IMR-90 (cell line): ENCODE data around the gene ESYT3. TPM values are rescaled to one million over a fixed set of nuclear protein-coding genes. Genes with fewer than 3 reads are reported as not detected.

Source experiments
- ATAC-seq: fragments of 200-7000 bp; cut with Tn5 transposase; 2 replicates; pipeline ENCODE4 v1.9.1; 2020; ENCODE audit warnings: low read depth, mild to moderate bottlenecking, moderate library complexity
- BruUV-seq: library from RNA; stranded (reverse); fragments of 400-500 nt; replicated peaks from 2 replicates; lab custom pipeline; 2021; lab: Mats Ljungman, UMichigan
- CTCF ChIA-PET: fragments of 300-600 bp; formaldehyde crosslinking; extraction: SDS; loops from one replicate; lab custom pipeline; 2021; ENCODE audit warnings: antibody characterized with exemption; lab: Yijun Ruan, JAX
- POLR2A ChIA-PET: fragments of 300-600 bp; sonication (Branson Sonifier 250); formaldehyde crosslinking; loops from one replicate; lab custom pipeline; 2022; ENCODE audit warnings: antibody characterized with exemption; ENCODE audit not compliant: unreplicated experiment; lab: Charles Lee
- DNase-seq: peaks from one replicate; pipeline ENCODE4 v3.0.0; 2013
- H2AFZ ChIP-seq: replicated peaks from 2 replicates; pipeline ENCODE3; 2013; ENCODE audit warnings: low read length, mild to moderate bottlenecking; ENCODE audit not compliant: poor library complexity
- H2AK5ac ChIP-seq: 2 replicates; pipeline ENCODE4 v1.6.1; 2013; ENCODE audit warnings: low read depth, low read length, inconsistent platforms
- H2AK9ac ChIP-seq: replicated peaks from 2 replicates; pipeline ENCODE3; 2013; ENCODE audit warnings: mild to moderate bottlenecking, low read depth, low read length, moderate library complexity; ENCODE audit not compliant: poor library complexity
- H2BK120ac ChIP-seq: 2 replicates; pipeline ENCODE4 v1.6.1; 2013; ENCODE audit warnings: low read depth, low read length, inconsistent platforms
- H2BK15ac ChIP-seq: 3 replicates; pipeline ENCODE4 v1.6.1; 2013; ENCODE audit warnings: low read depth, low read length, inconsistent platforms
- H2BK20ac ChIP-seq: 2 replicates; pipeline ENCODE4 v1.6.1; 2013; ENCODE audit warnings: low read depth, mild to moderate bottlenecking, inconsistent platforms, low read length, moderate library complexity
- H2BK5ac ChIP-seq: 2 replicates; pipeline ENCODE4 v1.6.1; 2013; ENCODE audit warnings: mild to moderate bottlenecking, low read depth, low read length, inconsistent platforms; ENCODE audit not compliant: poor library complexity, severe bottlenecking
- H3K14ac ChIP-seq: replicated peaks from 2 replicates; pipeline ENCODE4 v1.6.1; 2013; ENCODE audit warnings: low read depth, low read length, inconsistent platforms
- H3K18ac ChIP-seq: 2 replicates; pipeline ENCODE4 v1.6.1; 2013; ENCODE audit warnings: low read depth, low read length, control low read depth
- H3K23ac ChIP-seq: 2 replicates; pipeline ENCODE4 v1.6.1; 2013; ENCODE audit warnings: low read depth, low read length, inconsistent platforms
- H3K27ac ChIP-seq: 2 replicates; pipeline ENCODE4 v1.5.1; 2013; ENCODE audit warnings: mild to moderate bottlenecking, control low read depth, low read length; ENCODE audit not compliant: insufficient read depth
- H3K27me3 ChIP-seq: 2 replicates; pipeline ENCODE4 v1.6.1; 2013; ENCODE audit warnings: low read length; ENCODE audit not compliant: control insufficient read depth, insufficient read depth
- H3K36me3 ChIP-seq: 2 replicates; pipeline ENCODE4 v1.6.1; 2013; ENCODE audit warnings: low read length, mixed read lengths; ENCODE audit not compliant: control insufficient read depth, insufficient read depth
- H3K4ac ChIP-seq: 2 replicates; pipeline ENCODE4 v1.6.1; 2013; ENCODE audit warnings: low read depth, low read length, inconsistent platforms
- H3K4me1 ChIP-seq: 2 replicates; pipeline ENCODE4 v1.6.1; 2013; ENCODE audit warnings: low read length, mixed read lengths; ENCODE audit not compliant: control insufficient read depth, insufficient read depth
- H3K4me2 ChIP-seq: 2 replicates; pipeline ENCODE4 v1.6.1; 2013; ENCODE audit warnings: low read depth, mild to moderate bottlenecking, control low read depth, low read length, moderate library complexity
- H3K4me3 ChIP-seq: 2 replicates; pipeline ENCODE4 v1.5.1; 2013; ENCODE audit warnings: low read depth, mild to moderate bottlenecking, control low read depth, low read length, moderate library complexity; ENCODE audit not compliant: insufficient read depth
- H3K56ac ChIP-seq: 2 replicates; pipeline ENCODE4 v1.6.1; 2013; ENCODE audit warnings: low read length, inconsistent platforms; ENCODE audit not compliant: insufficient read depth; ENCODE audit errors: extremely low read depth
- H3K79me1 ChIP-seq, 2 experiments: 2 replicates each; pipeline ENCODE4 v1.6.1; 2013; ENCODE audit warnings: low read length in 2 of 2, inconsistent platforms in 1 of 2, low read depth in 1 of 2
- H3K9ac ChIP-seq: 2 replicates; pipeline ENCODE4 v1.6.1; 2013; ENCODE audit warnings: low read depth, low read length, control low read depth
- H3K9me1 ChIP-seq: 2 replicates; pipeline ENCODE4 v1.6.1; 2013; ENCODE audit warnings: low read length, inconsistent platforms; ENCODE audit not compliant: insufficient read depth
- H3K9me3 ChIP-seq: 2 replicates; pipeline ENCODE4 v1.6.1; 2013; ENCODE audit warnings: low read length; ENCODE audit not compliant: control insufficient read depth, insufficient read depth
- H4K20me1 ChIP-seq: 2 replicates; pipeline ENCODE4 v1.6.1; 2013; ENCODE audit warnings: low read length, inconsistent platforms; ENCODE audit not compliant: insufficient read depth
- H4K5ac ChIP-seq: 2 replicates; pipeline ENCODE4 v1.6.1; 2013; ENCODE audit warnings: mild to moderate bottlenecking, low read depth, low read length, control low read depth
- H4K8ac ChIP-seq, 2 experiments: 2 replicates each; pipeline ENCODE4 v1.6.1; 2013; ENCODE audit warnings: low read depth in 2 of 2, low read length in 2 of 2, control low read depth in 1 of 2, inconsistent platforms in 1 of 2
- H4K91ac ChIP-seq: 2 replicates; pipeline ENCODE4 v1.6.1; 2013; ENCODE audit warnings: low read depth, low read length, inconsistent platforms; ENCODE audit not compliant: insufficient read depth
- BHLHE40 ChIP-seq: fragments of 150-350 bp; IDR thresholded peaks from 2 replicates; pipeline ENCODE4 v1.6.1; 2016; ENCODE audit warnings: mild to moderate bottlenecking, low read depth, low read length
- CEBPB ChIP-seq: IDR thresholded peaks from 2 replicates; pipeline ENCODE4 v1.6.1; 2012; ENCODE audit warnings: low read depth, low read length, improper control_type of control experiment
- FOS ChIP-seq: fragments of 150-350 bp; IDR thresholded peaks from 2 replicates; pipeline ENCODE4 v1.6.1; 2016; ENCODE audit warnings: low read depth, low read length
- MAZ ChIP-seq: IDR thresholded peaks from 2 replicates; pipeline ENCODE4 v1.6.1; 2012; ENCODE audit warnings: low read depth, mild to moderate bottlenecking, low read length, improper control_type of control experiment, moderate library complexity, borderline replicate concordance
- MXI1 ChIP-seq: IDR thresholded peaks from 2 replicates; pipeline ENCODE4 v1.6.1; 2012; ENCODE audit warnings: low read depth, mild to moderate bottlenecking, low read length, moderate library complexity, borderline replicate concordance
- POLR2A ChIP-seq: IDR thresholded peaks from 2 replicates; pipeline ENCODE4 v1.6.1; 2012; ENCODE audit warnings: mild to moderate bottlenecking, low read depth, low read length
- RCOR1 ChIP-seq: IDR thresholded peaks from 2 replicates; pipeline ENCODE4 v1.6.1; 2012; ENCODE audit warnings: mild to moderate bottlenecking, low read length, improper control_type of control experiment; ENCODE audit not compliant: insufficient replicate concordance
- RFX5 ChIP-seq: IDR thresholded peaks from 2 replicates; pipeline ENCODE4 v1.8.0; 2012; ENCODE audit warnings: low read depth, mild to moderate bottlenecking, low read length, moderate library complexity
- SMC3 ChIP-seq: fragments of 150-350 bp; IDR thresholded peaks from 2 replicates; pipeline ENCODE4 v1.6.1; 2016; ENCODE audit warnings: low read depth, mild to moderate bottlenecking, antibody characterized with exemption, low read length, moderate library complexity
- WGBS, 2 experiments: methylation state at CpG; one replicate each; pipeline versions ENCODE4 v1.1.5 to v1.1.7; 2013; ENCODE audit warnings: missing lambda C conversion rate in 2 of 2; ENCODE audit not compliant: insufficient read length in 1 of 2; ENCODE audit errors: extremely low coverage in 2 of 2; 5-methylcytosine and 5-hydroxymethylcytosine counted together
- dilution Hi-C: fragments of 300-500 bp; cut with HindIII; formaldehyde crosslinking; loops from one replicate; pipeline ENCODE4 v1.14.3; 2018; ENCODE audit warnings: low sequenced_read_pairs; ENCODE audit not compliant: unreplicated experiment
- in situ Hi-C: fragments of 300-500 bp; cut with MboI; formaldehyde crosslinking; loops from 3 replicates; pipeline ENCODE4 v1.14.3; 2019; ENCODE audit warnings: low sequenced_read_pairs, inconsistent platforms, mixed read lengths
- intact Hi-C: fragments of 100-400 bp; cut with micrococcal nuclease; formaldehyde crosslinking; loops from 2 replicates; pipeline ENCODE4 v1.10.0; 2022
- polyA plus RNA-seq, 3 experiments: library from polyadenylated mRNA; depleted of rRNA; stranded (reverse); fragments of >200 nt; gene quantifications; 2 replicates each; pipeline ENCODE4 v1.2.3, GENCODE V29; 2012; ENCODE audit warnings: low replicate concordance in 1 of 3
- total RNA-seq: library from RNA; depleted of rRNA; stranded (reverse); fragments of >200 nt; gene quantifications from 2 replicates; pipeline ENCODE4 v1.2.3, GENCODE V29; 2012
- TF ChIP-seq, protein P1 (sequence below): fragments of 150-350 bp; IDR thresholded peaks from 2 replicates; pipeline ENCODE4 v1.6.1; 2016; ENCODE audit warnings: low read depth, mild to moderate bottlenecking, low read length, moderate library complexity, borderline replicate concordance

ESYT3 gene
- total and polyA plus RNA-seq, 2 of the 4 experiments (the other 2 are of a cell fraction): under 0.01 to 0.02 TPM

GRCh38 chr3:138445236-138445635 lies 10.8 kb downstream of the ESYT3 start:
- no peaks in the 10 kb centered on the region for H4K20me1 ChIP-seq
- H2BK20ac ChIP-seq: no peak overlapping the region
- H2BK5ac ChIP-seq: no peak overlapping the region
- H3K4me1 ChIP-seq: peaks cover 7% of the 10 kb centered on the region; the same call in 1 of the 2 replicates
- TF ChIP-seq MAZ: no peak
- TF ChIP-seq, protein P1, sequence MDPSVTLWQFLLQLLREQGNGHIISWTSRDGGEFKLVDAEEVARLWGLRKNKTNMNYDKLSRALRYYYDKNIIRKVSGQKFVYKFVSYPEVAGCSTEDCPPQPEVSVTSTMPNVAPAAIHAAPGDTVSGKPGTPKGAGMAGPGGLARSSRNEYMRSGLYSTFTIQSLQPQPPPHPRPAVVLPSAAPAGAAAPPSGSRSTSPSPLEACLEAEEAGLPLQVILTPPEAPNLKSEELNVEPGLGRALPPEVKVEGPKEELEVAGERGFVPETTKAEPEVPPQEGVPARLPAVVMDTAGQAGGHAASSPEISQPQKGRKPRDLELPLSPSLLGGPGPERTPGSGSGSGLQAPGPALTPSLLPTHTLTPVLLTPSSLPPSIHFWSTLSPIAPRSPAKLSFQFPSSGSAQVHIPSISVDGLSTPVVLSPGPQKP: no peak
- TF ChIP-seq SMC3: no peak
- TF ChIP-seq CEBPB: no peak
- no peak for TF ChIP-seq RFX5
- no peak for TF ChIP-seq MXI1
- TF ChIP-seq BHLHE40: no peak
- TF ChIP-seq RCOR1: no peak
- no peak for TF ChIP-seq POLR2A
- TF ChIP-seq FOS: no peak
- no peak overlapping the region for H3K56ac ChIP-seq
- ATAC-seq: no peak
- no peak overlapping the region for H2AK5ac ChIP-seq
- dilution Hi-C loops: no loop called here
- ChIA-PET POLR2A (no interaction called here), CTCF (interaction anchor here (0.8 kb wide), 1 partner anchor 15 kb away, joined by 3 read pairs; no protein-coding TSS in a partner anchor)
- no peak overlapping the region for H4K5ac ChIP-seq
- H3K9ac ChIP-seq: no peak overlapping the region
- no peak overlapping the region for H2BK120ac ChIP-seq
- H2BK15ac ChIP-seq: no peak overlapping the region
- peaks cover 8% of the 10 kb centered on the region for H3K27me3 ChIP-seq
- H3K27ac ChIP-seq: no peak overlapping the region
- no peak overlapping the region for H3K18ac ChIP-seq
- H3K14ac ChIP-seq: no peak overlapping the region
- H3K4me2 ChIP-seq: no peak overlapping the region
- DNase-seq: no peak
- H3K23ac ChIP-seq: no peak overlapping the region
- in situ Hi-C loops: no loop called here
- 82% methylated on average over 5 of the region's 7 CpGs; no CpG with 5 or more reads in 1 of the 2 experiments for WGBS, 2 experiments
- H2AK9ac ChIP-seq: no peak overlapping the region
- no peaks in the 10 kb centered on the region for H3K79me1 ChIP-seq
- H4K8ac ChIP-seq: no peak overlapping the region
- intact Hi-C loops: no loop called here
- H3K36me3 ChIP-seq: no peaks in the 10 kb centered on the region
- peaks cover 4% of the 10 kb centered on the region; the same call in 1 of the 2 replicates for H3K9me1 ChIP-seq
- no peak overlapping the region for H2AFZ ChIP-seq
- H3K4ac ChIP-seq: no peak overlapping the region
- no peaks in the 10 kb centered on the region for H3K9me3 ChIP-seq
- no peak overlapping the region for H3K4me3 ChIP-seq
- H4K91ac ChIP-seq: no peak overlapping the region
- BruUV-seq: no TSS peak
